Stimulated activated CD8-positive, alpha-beta memory T cell treated with anti-CD3 and anti-CD28 coated beads, Interleukin-7, amount 100 ng/mL, for 1 hour (primary cell): ENCODE measurements around the gene SH2D3C.
A peak's percentile ranks its signal among the peaks of the same experiment; 100 is the strongest.
"Not testable (repeated sequence)": the region's sequence is repeated elsewhere in the genome, so short reads cannot be mapped to it uniquely, and the experiment has no call there.

ENCODE experiments used
- DNase-seq, 2 donors: peaks; one replicate each; pipeline ENCODE4 v3.0.0-alpha.2; 2020; ENCODE audit warnings: low read depth in 2 of 2

Gene SH2D3C

GRCh38 chr9:127783111-127784008, 4.9 kb upstream of the SH2D3C start:
- DNase-seq = peak; percentile 41 to 48

DNA sequence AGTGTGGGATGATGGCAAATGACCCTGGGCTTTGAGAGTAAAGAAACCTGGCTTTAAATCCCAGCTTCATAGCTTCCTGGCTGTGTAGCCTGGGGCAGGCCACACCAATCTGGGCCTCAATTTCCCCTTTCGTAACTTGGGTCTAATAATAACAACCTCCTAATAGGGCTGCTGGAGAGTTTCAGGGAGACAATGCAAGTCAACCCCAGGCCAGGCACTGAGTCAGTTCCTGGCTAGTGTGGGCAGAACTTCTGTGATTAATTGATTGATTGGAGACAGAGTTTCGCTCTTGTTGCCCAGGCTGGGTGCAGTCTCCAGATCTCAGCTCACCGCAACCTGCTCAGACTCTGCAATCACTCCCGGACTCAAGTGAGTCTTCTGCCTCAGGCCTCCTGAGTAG, 3.3 kb upstream of the SH2D3C start:
- DNase-seq = no peak

DNA sequence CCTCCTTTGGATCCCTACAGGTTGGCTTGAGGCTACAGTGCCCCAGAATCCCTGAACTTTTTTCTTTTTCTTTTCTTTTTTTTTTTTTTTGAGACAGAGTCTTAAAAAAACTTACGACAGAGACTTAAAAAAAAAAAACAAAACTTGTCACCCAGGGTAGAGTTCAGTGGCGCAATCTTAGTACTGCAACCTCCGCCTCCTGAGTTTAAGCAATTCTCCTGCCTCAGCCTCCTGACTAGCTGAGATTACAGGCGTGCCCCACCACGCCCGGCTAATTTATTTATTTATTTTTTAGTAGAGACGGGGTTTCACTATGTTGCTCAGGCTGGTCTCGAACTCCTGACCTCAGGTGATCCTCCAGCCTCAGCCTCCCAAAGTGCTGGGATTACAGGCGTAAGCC, 2.4 kb upstream of the SH2D3C start:
- DNase-seq = not testable (repeated sequence)

DNA sequence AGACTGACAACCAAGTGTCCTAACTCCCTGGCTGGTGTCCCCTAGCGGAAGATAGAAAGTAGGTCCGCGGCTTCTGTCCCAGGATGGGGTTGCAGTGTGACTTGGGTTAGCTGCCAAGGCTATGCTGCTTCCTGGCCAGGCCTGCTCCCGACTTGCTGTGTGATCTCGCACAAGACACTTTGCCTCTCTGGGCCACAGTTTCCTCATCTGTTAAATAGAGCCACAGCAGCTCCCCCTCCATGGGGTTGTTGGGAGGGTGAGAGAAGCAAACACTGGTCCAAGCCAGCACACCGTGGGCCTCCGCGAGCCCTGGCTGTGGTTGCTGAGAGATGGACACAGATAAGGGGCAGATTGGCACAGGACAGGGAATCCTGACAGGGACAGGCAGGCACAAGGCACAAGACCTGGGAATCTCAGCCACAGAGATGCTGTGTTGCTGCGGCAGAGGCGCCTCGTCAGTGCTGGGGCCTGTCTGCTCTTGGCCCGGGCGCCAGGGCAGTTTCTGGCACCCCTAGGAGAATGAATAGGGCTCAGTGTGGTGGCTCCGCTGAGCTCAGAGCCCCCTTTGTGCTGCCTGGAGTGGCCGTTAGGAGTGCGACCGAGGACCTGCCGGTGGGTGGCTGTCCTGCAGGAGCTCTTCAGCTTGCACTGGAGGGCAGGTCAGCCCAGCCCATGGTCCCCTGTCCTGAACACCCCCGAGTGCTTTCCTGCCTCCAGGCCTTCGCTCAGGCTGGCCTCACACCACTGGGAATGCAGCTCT, 1.8 kb upstream of the SH2D3C start:
- no peak for DNase-seq

GRCh38 chr9:127779136-127779981, 893 bp upstream of the SH2D3C start:
- DNase-seq = no peak

DNA sequence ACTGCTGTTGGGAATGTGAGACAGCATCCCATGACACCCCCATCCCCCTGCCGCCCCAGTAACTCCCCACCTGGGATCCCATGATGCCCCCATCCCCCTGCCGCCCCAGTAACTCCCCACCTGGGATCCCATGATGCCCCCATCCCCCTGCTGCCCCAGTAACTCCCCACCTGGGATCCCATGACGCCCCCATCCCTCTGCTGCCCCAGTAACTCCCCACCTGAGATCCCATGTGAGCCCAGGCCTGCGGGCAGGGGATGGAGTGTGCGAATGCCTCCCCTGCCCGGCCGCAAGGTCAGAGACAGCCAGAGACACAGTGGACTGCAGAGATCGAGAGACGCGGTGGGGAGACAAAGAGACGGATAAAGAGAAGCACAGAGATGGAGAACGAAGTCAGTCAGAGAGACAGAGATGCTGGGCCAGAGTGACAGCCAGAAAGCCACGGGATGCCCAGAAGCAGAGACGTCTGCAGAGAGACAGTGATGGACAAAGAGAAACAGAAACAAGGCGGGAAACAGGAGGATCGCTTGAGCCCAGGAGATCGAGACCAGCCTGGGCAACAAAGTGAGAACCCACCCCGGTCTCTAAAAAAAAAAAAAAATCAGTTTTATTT, 992 bp downstream of the SH2D3C start:
- DNase-seq = no peak

- DNase-seq = no peak
Measured at GRCh38 chr9:127776924-127777289, 1.6 kb downstream of the SH2D3C start.

GRCh38 chr9:127776195-127776923, 2.1 kb downstream of the SH2D3C start:
- DNase-seq = peak; percentile 37 to 56

DNA sequence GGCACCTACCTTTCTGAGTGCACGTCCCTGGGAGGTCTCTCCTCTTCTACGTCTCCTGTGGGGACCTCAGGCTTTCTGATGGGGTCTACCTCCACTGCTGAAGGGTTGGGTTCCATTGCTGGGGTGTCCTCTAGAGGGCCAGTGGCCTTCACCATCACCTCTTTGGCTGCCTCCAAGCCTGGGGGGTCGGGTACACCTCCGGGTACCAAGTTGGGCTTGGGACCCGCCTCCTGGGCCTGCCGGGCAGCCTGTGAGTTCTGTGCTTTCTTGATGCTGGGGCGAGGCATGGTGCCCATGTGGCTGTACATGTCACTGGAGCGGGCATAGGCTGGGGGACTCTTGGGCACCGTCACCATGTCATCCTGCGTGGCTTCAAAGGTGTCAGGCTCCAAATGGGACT, 4.5 kb downstream of the SH2D3C start:
- no peak for DNase-seq

DNA sequence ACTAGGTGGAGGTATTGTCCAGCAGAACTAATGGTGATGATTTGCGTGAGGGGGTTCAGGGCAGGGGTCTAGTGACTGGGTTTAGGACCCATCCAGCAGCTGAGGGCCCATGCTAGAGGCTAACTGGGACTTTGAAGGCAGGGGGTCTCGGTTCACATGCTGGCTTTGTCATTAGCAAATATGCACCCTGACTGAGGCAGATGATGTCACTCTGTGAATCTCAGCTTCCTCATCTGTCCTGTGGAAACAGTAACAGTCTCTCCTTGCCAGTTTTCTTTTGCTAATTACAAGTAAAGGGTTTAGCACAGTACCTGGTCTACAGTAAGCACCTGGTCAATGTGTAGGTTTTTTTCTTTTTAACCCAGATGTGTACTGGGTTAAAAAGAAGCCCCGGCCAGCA, 5.2 kb downstream of the SH2D3C start:
- DNase-seq = no peak

- no peak for DNase-seq
Measured at GRCh38 chr9:127772603-127773002, 5.9 kb downstream of the SH2D3C start.

- no peak for DNase-seq
Measured at GRCh38 chr9:127771570-127772189, 6.8 kb downstream of the SH2D3C start.

- peak; percentile 84 to 88 for DNase-seq
Measured at GRCh38 chr9:127770905-127771569, 7.4 kb downstream of the SH2D3C start.

GRCh38 chr9:127770583-127770904, 7.9 kb downstream of the SH2D3C start:
- no peak for DNase-seq

DNA sequence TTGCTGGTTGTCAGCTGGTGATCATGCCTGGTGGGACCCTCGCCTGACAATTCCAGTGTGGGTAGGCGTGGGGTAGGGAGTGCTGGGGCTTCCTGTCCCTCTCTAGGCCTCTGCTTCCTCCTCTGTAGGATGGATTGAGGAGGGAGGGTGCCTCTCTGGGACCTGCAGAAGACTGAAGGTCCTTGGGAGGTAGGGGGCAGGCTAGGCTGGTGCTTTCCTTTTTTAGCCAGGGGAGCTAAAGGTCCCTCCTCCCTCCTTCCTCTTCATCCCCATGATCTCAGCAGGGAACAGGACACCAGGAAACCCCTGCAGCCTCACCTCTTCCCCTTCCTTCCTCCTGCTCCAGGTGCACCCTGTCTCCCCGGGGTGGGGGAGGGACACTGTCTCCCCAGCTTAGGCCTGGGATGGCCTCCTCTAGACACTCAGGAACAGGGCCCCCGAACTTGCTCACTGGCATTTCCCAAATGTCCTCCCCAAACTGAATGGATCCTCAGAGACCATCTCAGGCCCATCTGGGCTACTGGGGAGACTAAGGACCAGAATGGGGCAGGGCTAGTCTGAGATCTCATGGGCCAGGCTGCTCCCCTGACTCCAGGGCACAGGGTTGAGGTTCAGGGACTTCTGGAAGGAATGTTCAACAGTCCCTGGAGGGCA, 8.4 kb downstream of the SH2D3C start:
- no peak for DNase-seq

- DNase-seq = no peak
Measured at GRCh38 chr9:127769101-127769500, 9.4 kb downstream of the SH2D3C start.

GRCh38 chr9:127768698-127769097, 9.8 kb downstream of the SH2D3C start:
- DNase-seq = no peak

DNA sequence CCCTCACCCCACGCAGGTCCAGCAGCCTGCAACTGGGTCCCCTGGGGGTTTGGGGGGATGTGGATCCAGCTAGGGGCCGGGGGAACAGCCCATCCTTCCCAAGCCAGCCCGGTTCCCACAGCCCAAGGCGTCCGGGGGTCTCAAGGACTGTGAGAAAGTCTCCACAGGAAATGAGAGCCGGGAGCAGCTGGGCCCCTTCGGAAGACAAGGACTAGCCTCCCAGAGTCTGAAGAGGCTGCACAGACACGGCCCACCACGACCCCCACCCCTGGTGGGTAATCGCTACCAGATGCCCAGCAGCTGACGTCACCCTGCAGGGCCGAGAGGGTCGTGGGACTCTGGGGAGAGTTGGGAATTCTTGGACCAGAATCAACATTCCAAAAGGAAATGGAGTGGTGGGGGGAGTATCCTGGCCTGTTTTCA, 10.5 kb downstream of the SH2D3C start:
- DNase-seq = no peak

DNA sequence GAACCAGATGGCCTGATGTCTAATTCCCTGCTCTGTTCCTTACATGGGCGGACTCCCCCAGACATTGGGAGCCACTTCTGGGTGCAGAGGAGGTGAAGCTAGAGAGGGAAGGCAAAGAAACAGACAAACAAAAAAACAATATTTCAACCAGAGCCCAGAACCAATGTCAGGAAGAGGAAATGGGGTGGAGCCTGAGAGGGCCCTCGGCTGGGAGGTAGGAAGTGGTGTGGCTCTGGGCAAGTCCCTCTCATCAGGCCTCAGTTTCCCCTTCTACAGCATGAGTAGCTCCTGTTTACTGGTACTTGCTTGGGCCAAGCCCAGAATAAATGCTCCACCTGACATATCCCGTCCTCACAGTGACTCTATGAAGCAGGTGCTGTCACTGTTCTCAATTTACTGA, 11.1 kb downstream of the SH2D3C start:
- no peak for DNase-seq

DNA sequence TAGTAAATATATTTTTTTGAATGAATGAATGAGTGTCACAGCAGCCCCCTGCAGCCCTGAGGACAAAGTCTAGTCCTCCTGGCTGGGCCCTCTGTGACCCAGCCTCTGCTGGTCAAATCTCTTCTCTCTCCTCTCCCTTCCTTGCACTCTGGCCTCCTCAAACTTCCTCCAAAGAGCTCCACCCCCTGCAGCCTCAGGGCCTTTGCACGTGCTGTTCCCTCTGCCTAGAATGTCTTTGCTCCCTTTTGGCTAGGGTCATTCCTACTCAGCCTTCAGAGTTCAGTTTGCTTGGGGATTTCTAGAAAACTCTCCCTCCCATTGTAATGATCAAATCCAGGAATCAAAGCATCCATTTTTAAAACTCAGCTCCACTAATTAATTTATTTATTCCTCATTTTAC, 13.0 kb downstream of the SH2D3C start:
- no peak for DNase-seq
